Cerebellar nuclear complex (tissue), 1 donor: ENCODE results near the gene MICU1.
A peak's percentile ranks its signal among the peaks of the same experiment; 100 is the strongest.
"Not testable (repeated sequence)": the region's sequence is repeated elsewhere in the genome, so short reads cannot be mapped to it uniquely, and the experiment has no call there.

Experiments used
- DNase-seq, 2 experiments: peaks; one replicate each; lab custom pipeline; 2025; lab: John Stamatoyannopoulos, UW

MICU1 gene

GRCh38 chr10:72445851-72446250 is 180.0 kb downstream of the MICU1 start:
- DNase-seq: no peak

GRCh38 chr10:72442969-72443368 is 182.9 kb downstream of the MICU1 start:
- not testable (repeated sequence) for DNase-seq

- no peak for DNase-seq
Observed at GRCh38 chr10:72435570-72435969, 190.3 kb downstream of the MICU1 start.

- not testable (repeated sequence) for DNase-seq
Observed at GRCh38 chr10:72430936-72431335, 194.9 kb downstream of the MICU1 start.

- no peak for DNase-seq
Observed at GRCh38 chr10:72429931-72430330, 195.9 kb downstream of the MICU1 start.

GRCh38 chr10:72426986-72427385 is 198.9 kb downstream of the MICU1 start:
- peak; percentile 89 to 93 for DNase-seq

GRCh38 chr10:72425133-72425532 is 200.7 kb downstream of the MICU1 start:
- DNase-seq: no peak

- no peak for DNase-seq
Observed at GRCh38 chr10:72424561-72424960, 201.3 kb downstream of the MICU1 start.

GRCh38 chr10:72423426-72423825 is 202.5 kb downstream of the MICU1 start:
- DNase-seq: no peak

GRCh38 chr10:72421885-72422540 is 203.9 kb downstream of the MICU1 start:
- DNase-seq: no peak

- peak in 1 of 2 experiments; percentile 50 for DNase-seq
Observed at GRCh38 chr10:72419241-72419640, 206.6 kb downstream of the MICU1 start.

GRCh38 chr10:72418679-72419078 is 207.2 kb downstream of the MICU1 start:
- DNase-seq: no peak

- no peak for DNase-seq
Observed at GRCh38 chr10:72417971-72418370, 207.9 kb downstream of the MICU1 start.

GRCh38 chr10:72416661-72417060 is 209.2 kb downstream of the MICU1 start:
- DNase-seq: no peak

GRCh38 chr10:72414642-72415041 is 211.2 kb downstream of the MICU1 start:
- DNase-seq: no peak

- DNase-seq: no peak
Observed at GRCh38 chr10:72409167-72409566, 216.7 kb downstream of the MICU1 start.

GRCh38 chr10:72407927-72408600 is 217.8 kb downstream of the MICU1 start:
- DNase-seq: no peak

- DNase-seq: no peak
Observed at GRCh38 chr10:72407471-72407870, 218.4 kb downstream of the MICU1 start.

- DNase-seq: not testable (repeated sequence)
Observed at GRCh38 chr10:72395581-72395980, 230.3 kb downstream of the MICU1 start.

GRCh38 chr10:72392571-72392970 is 233.3 kb downstream of the MICU1 start:
- no peak for DNase-seq

- no peak for DNase-seq
Observed at GRCh38 chr10:72390764-72391163, 235.1 kb downstream of the MICU1 start.

GRCh38 chr10:72389716-72390115 is 236.2 kb downstream of the MICU1 start:
- DNase-seq: no peak

- no peak for DNase-seq
Observed at GRCh38 chr10:72389014-72389413, 236.9 kb downstream of the MICU1 start.

- no peak for DNase-seq
Observed at GRCh38 chr10:72388062-72388461, 237.8 kb downstream of the MICU1 start.
